CD4-positive, alpha-beta T cell (primary cell): ENCODE data around the gene ZNRF3. TPM values are rescaled to one million over a fixed set of nuclear protein-coding genes. Genes with fewer than 3 reads are reported as not detected.

ENCODE experiments used
- ATAC-seq: fragments of 200-7000 bp; cut with Tn5 transposase; one replicate; pipeline ENCODE4 v1.10.0; 2022; ENCODE audit warnings: mild to moderate bottlenecking; ENCODE audit not compliant: poor library complexity
- CTCF ChIA-PET: fragments of 350-600 bp; sonication (Branson Sonifier 250); formaldehyde crosslinking; loops from one replicate; lab custom pipeline; 2021; ENCODE audit warnings: antibody characterized with exemption, inconsistent platforms; lab: Charles Lee
- POLR2A ChIA-PET: fragments of 350-600 bp; sonication (Branson Sonifier 250); formaldehyde crosslinking; loops from one replicate; lab custom pipeline; 2021; ENCODE audit warnings: antibody characterized with exemption, inconsistent platforms; lab: Charles Lee
- DNase-seq, 14 experiments: peaks; one replicate each; pipeline ENCODE4 v3.0.0-alpha.2; 2013 to 2020; ENCODE audit warnings: mixed read lengths in 2 of 14
- H3K27ac ChIP-seq, 2 donors: one replicate each; pipeline versions ENCODE4 v1.5.1 to v1.7.0; 2013; ENCODE audit warnings: low read length in 2 of 2, low read depth in 1 of 2, mild to moderate bottlenecking in 1 of 2
- H3K27me3 ChIP-seq, 2 experiments: 1 replicate in 1 of 2; 2 replicates in 1 of 2; pipeline versions ENCODE4 v1.6.1 to v1.7.0; 2013; ENCODE audit warnings: low read length in 2 of 2, control low read depth in 1 of 2, mild to moderate bottlenecking in 1 of 2, moderate library complexity in 1 of 2; ENCODE audit not compliant: insufficient read depth in 2 of 2, control insufficient read depth in 1 of 2
- H3K36me3 ChIP-seq: one replicate; pipeline ENCODE4 v1.6.1; 2013; ENCODE audit warnings: low read length, control low read depth; ENCODE audit not compliant: insufficient read depth
- H3K4me1 ChIP-seq: one replicate; pipeline ENCODE4 v1.6.1; 2013; ENCODE audit warnings: low read length, control low read depth; ENCODE audit not compliant: insufficient read depth
- H3K4me3 ChIP-seq: one replicate; pipeline ENCODE4 v1.5.1; 2013; ENCODE audit warnings: mild to moderate bottlenecking, low read length, moderate library complexity
- H3K9me3 ChIP-seq, 2 experiments: 1 replicate in 1 of 2; 2 replicates in 1 of 2; pipeline versions ENCODE4 v1.6.1 to v1.7.0; 2013; ENCODE audit warnings: low read length in 2 of 2, mild to moderate bottlenecking in 2 of 2, control low read depth in 1 of 2, moderate library complexity in 1 of 2; ENCODE audit not compliant: control insufficient read depth in 1 of 2, insufficient read depth in 1 of 2
- H3K27ac Mint-ChIP-seq: one replicate; pipeline ENCODE4 v1.8.0; 2020; ENCODE audit warnings: mixed read lengths
- H3K27me3 Mint-ChIP-seq: one replicate; pipeline ENCODE4 v1.8.0; 2021; ENCODE audit warnings: mixed read lengths
- H3K36me3 Mint-ChIP-seq: one replicate; pipeline ENCODE4 v1.8.0; 2021; ENCODE audit warnings: low read depth, mixed read lengths
- H3K4me1 Mint-ChIP-seq: one replicate; pipeline ENCODE4 v1.8.0; 2021; ENCODE audit warnings: low read depth, mixed read lengths
- H3K4me3 Mint-ChIP-seq: one replicate; pipeline ENCODE4 v1.8.0; 2020; ENCODE audit warnings: mild to moderate bottlenecking, mixed read lengths
- H3K9me3 Mint-ChIP-seq: one replicate; pipeline ENCODE4 v1.8.0; 2020; ENCODE audit warnings: mixed read lengths
- intact Hi-C, 2 experiments: fragments of 100-400 bp; cut with DNase I in 1 of 2; cut with micrococcal nuclease in 1 of 2; formaldehyde crosslinking; loops; one replicate each; pipeline versions ENCODE4 v1.15.1 to v1.9.0; 2023 to 2025; cut with DNase I, micrococcal nuclease
- total RNA-seq, 174 experiments: library from RNA in 2 of 174; stranded (reverse) in 2 of 174; gene quantifications; one replicate each; pipeline ENCODE4 v1.2.3 and lab custom pipeline; 2021 to 2026
- TF ChIP-seq, protein P1 (sequence below): fragments of 200-600 bp; IDR thresholded peaks from one replicate; pipeline ENCODE4 v1.8.0; 2022; ENCODE audit warnings: antibody characterized with exemption, mild to moderate bottlenecking

Gene ZNRF3
- total RNA-seq, 2 experiments from 2014 or later, result 0.38 to 0.61 TPM

DNA sequence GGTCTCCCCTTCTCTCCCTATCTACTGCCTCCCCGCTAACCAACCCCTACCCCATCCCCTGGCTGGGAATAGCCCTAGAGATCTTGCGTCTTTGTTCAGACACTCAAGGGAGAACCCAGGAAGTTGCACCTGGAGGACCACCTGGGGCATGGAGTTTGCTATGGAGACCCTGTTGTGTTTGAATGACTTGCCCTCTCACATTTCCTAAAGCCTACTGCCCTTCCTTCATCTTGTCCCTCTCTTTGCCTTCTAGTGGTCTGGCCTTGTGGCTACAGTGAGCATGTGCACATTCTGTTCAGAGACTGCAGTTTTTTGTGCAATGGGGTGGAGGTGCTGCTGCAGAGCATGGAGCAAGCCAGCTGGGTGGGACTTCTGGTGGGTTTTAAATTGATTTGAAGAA, 42.5 kb downstream of the ZNRF3 start:
- Histone ChIP-seq H3K36me3 (no peaks in the 10 kb centered on the region), H3K4me3 (no peak overlapping the region), H3K27ac (no peak overlapping the region), H3K27me3 (peaks cover 5 to 10% of the 10 kb centered on the region in 2 experiments), H3K4me1 (no peaks in the 10 kb centered on the region), H3K9me3 (no peaks in the 10 kb centered on the region)
- intact Hi-C loops, result no loop called here
- Mint-ChIP-seq H3K36me3 (no peaks in the 10 kb centered on the region), H3K4me1 (no peaks in the 10 kb centered on the region), H3K9me3 (no peaks in the 10 kb centered on the region), H3K27me3 (peaks cover 30% of the 10 kb centered on the region), H3K4me3 (no peak overlapping the region), H3K27ac (no peak overlapping the region)
- DNase-seq, result no peak
- no peak for ATAC-seq
- CTCF ChIA-PET, result no interaction called here
- TF ChIP-seq, protein P1, sequence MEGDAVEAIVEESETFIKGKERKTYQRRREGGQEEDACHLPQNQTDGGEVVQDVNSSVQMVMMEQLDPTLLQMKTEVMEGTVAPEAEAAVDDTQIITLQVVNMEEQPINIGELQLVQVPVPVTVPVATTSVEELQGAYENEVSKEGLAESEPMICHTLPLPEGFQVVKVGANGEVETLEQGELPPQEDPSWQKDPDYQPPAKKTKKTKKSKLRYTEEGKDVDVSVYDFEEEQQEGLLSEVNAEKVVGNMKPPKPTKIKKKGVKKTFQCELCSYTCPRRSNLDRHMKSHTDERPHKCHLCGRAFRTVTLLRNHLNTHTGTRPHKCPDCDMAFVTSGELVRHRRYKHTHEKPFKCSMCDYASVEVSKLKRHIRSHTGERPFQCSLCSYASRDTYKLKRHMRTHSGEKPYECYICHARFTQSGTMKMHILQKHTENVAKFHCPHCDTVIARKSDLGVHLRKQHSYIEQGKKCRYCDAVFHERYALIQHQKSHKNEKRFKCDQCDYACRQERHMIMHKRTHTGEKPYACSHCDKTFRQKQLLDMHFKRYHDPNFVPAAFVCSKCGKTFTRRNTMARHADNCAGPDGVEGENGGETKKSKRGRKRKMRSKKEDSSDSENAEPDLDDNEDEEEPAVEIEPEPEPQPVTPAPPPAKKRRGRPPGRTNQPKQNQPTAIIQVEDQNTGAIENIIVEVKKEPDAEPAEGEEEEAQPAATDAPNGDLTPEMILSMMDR, result no peak
- POLR2A ChIA-PET, result no interaction called here

DNA sequence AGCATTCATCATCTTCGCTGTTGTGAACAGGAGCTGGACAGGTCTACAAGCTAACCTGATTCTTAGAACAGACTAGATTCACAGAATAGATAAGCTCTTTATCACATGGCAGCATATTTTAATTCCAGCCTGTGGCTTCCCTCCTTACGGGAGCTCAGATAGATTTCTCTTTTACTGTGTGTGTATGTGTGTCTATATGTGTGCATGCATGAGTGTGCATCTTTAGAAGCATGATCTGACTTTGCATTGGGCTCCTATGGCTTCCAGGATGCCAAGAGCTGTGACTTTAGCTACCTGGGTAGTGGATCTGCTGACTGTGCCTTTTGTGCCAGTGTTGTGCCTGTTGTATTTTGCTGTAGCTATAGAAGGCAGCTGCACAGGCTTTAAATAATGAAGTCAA, 44.3 kb downstream of the ZNRF3 start:
- intact Hi-C loops, result no loop called here
- TF ChIP-seq, protein P1, result no peak
- Mint-ChIP-seq H3K4me3 (no peak overlapping the region), H3K4me1 (no peaks in the 10 kb centered on the region), H3K9me3 (no peaks in the 10 kb centered on the region), H3K36me3 (no peaks in the 10 kb centered on the region), H3K27ac (no peak overlapping the region), H3K27me3 (peaks cover 46% of the 10 kb centered on the region)
- Histone ChIP-seq H3K4me3 (no peak overlapping the region), H3K27ac (no peak overlapping the region), H3K9me3 (no peaks in the 10 kb centered on the region), H3K27me3 (peaks cover 5 to 11% of the 10 kb centered on the region in 2 experiments), H3K36me3 (no peaks in the 10 kb centered on the region), H3K4me1 (no peaks in the 10 kb centered on the region)
- ATAC-seq (no peak), DNase-seq (no peak)
- POLR2A ChIA-PET, result no interaction called here
- CTCF ChIA-PET, result no interaction called here

DNA sequence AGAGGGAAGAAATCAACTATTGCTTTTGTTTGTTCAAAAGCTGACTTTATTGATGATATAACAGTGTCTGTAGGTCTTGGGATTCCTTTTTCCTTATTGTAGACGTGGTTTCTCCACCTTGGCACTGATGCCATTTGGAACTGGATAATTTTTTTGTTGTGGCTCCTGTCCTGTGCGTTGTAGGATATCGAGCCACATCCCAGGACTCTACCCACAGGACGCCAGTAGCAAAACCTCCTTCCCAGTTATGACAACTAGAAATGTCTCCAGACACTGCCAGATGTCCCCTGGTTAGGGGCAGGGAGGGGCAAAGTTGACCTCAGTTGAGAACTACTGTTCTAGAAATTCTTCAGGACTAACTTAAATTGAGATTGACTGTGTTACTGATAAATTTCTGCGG, 45.8 kb downstream of the ZNRF3 start:
- peaks cover under 1 to 14% of the 10 kb centered on the region in 2 experiments for H3K27me3 ChIP-seq
- Mint-ChIP-seq H3K27ac (no peak overlapping the region), H3K4me1 (no peaks in the 10 kb centered on the region), H3K4me3 (no peak overlapping the region), H3K27me3 (peaks cover 58% of the 10 kb centered on the region), H3K9me3 (no peaks in the 10 kb centered on the region), H3K36me3 (no peaks in the 10 kb centered on the region)
- H3K4me1 ChIP-seq, result no peaks in the 10 kb centered on the region
- POLR2A ChIA-PET, result no interaction called here
- ATAC-seq (no peak), DNase-seq (no peak)
- TF ChIP-seq, protein P1, result no peak
- CTCF ChIA-PET, result no interaction called here
- intact Hi-C loops, result no loop called here
- no peaks in the 10 kb centered on the region for H3K9me3 ChIP-seq
- no peak overlapping the region for H3K4me3 ChIP-seq
- no peak overlapping the region for H3K27ac ChIP-seq
- no peaks in the 10 kb centered on the region for H3K36me3 ChIP-seq
